CD14-positive monocyte (primary cell): ENCODE measurements around the gene CCM2. TPM values are rescaled to one million over a fixed set of nuclear protein-coding genes. Genes with fewer than 3 reads are reported as not detected.

Experiments
- DNase-seq, 3 donors: peaks; one replicate each; pipeline ENCODE4 v3.0.0-alpha.2; 2011 to 2022
- H2AFZ ChIP-seq: 2 replicates; pipeline ENCODE4 v1.6.0; 2012; ENCODE audit warnings: mild to moderate bottlenecking, low read depth, low read length, inconsistent platforms; ENCODE audit not compliant: insufficient read depth, poor library complexity, severe bottlenecking
- H3K27ac ChIP-seq, 2 donors: 1 replicate in 1 of 2; 2 replicates in 1 of 2; pipeline ENCODE4 v1.5.1; 2012 to 2013; ENCODE audit warnings: low read length in 2 of 2, control low read depth in 1 of 2, inconsistent platforms in 1 of 2, low read depth in 1 of 2, mild to moderate bottlenecking in 1 of 2
- H3K27me3 ChIP-seq, 2 donors: one replicate each; pipeline versions ENCODE4 v1.6.0 to v1.6.1; 2011 to 2013; ENCODE audit warnings: low read length in 2 of 2; ENCODE audit not compliant: control insufficient read depth in 2 of 2, insufficient read depth in 2 of 2
- H3K36me3 ChIP-seq, 2 donors: replicated peaks in 1 of 2; 1 replicate in 1 of 2; 2 replicates in 1 of 2; pipeline versions ENCODE4 v1.5.1 to v1.6.1; 2012 to 2013; ENCODE audit warnings: low read length in 2 of 2, control low read depth in 1 of 2, inconsistent platforms in 1 of 2, mild to moderate bottlenecking in 1 of 2; ENCODE audit not compliant: insufficient read depth in 2 of 2, control insufficient read depth in 1 of 2
- H3K4me1 ChIP-seq, 2 donors: 1 replicate in 1 of 2; 2 replicates in 1 of 2; pipeline versions ENCODE4 v1.5.1 to v1.6.1; 2012 to 2013; ENCODE audit warnings: low read length in 2 of 2, control low read depth in 1 of 2, inconsistent platforms in 1 of 2, mild to moderate bottlenecking in 1 of 2, moderate library complexity in 1 of 2; ENCODE audit not compliant: insufficient read depth in 2 of 2, control insufficient read depth in 1 of 2
- H3K4me2 ChIP-seq: replicated peaks from 2 replicates; pipeline ENCODE3; 2012; ENCODE audit warnings: low read length, moderate library complexity, mild to moderate bottlenecking; ENCODE audit not compliant: poor library complexity, severe bottlenecking; ENCODE audit errors: extremely low read depth
- H3K4me3 ChIP-seq, 3 experiments: fragments of 200-600 bp in 1 of 3; sonication (generic) in 1 of 3; replicated peaks in 1 of 3; 1 replicate in 2 of 3; 2 replicates in 1 of 3; pipeline ENCODE4 v1.5.1; 2011 to 2013; ENCODE audit warnings: low read length in 3 of 3, mild to moderate bottlenecking in 3 of 3, control low read depth in 2 of 3, low read depth in 2 of 3, inconsistent platforms in 1 of 3, moderate library complexity in 1 of 3
- H3K79me2 ChIP-seq: 2 replicates; pipeline ENCODE4 v1.6.0; 2012; ENCODE audit warnings: mild to moderate bottlenecking, control low read depth, inconsistent platforms, low read length, moderate library complexity; ENCODE audit not compliant: insufficient read depth
- H3K9ac ChIP-seq: 2 replicates; pipeline ENCODE4 v1.6.0; 2017; ENCODE audit warnings: low read length, mild to moderate bottlenecking; ENCODE audit not compliant: insufficient read depth, poor library complexity, severe bottlenecking
- H3K9me3 ChIP-seq, 2 donors: replicated peaks in 1 of 2; 1 replicate in 1 of 2; 2 replicates in 1 of 2; pipeline versions ENCODE4 v1.5.1 to v1.6.1; 2012 to 2013; ENCODE audit warnings: low read length in 2 of 2, control low read depth in 1 of 2; ENCODE audit not compliant: control insufficient read depth in 1 of 2, insufficient read depth in 1 of 2
- H4K20me1 ChIP-seq: 2 replicates; pipeline ENCODE4 v1.6.0; 2012; ENCODE audit warnings: mild to moderate bottlenecking, low read length, control low read depth, moderate library complexity; ENCODE audit not compliant: insufficient read depth
- H3K27ac Mint-ChIP-seq, 7 donors: one replicate each; pipeline ENCODE4 v1.8.0; 2020; ENCODE audit warnings: mild to moderate bottlenecking in 7 of 7, mixed read lengths in 7 of 7, moderate library complexity in 6 of 7, inconsistent platforms in 2 of 7
- H3K27me3 Mint-ChIP-seq, 3 donors: one replicate each; pipeline ENCODE4 v1.8.0; 2021 to 2022; ENCODE audit warnings: low read depth in 3 of 3, mild to moderate bottlenecking in 3 of 3, mixed read lengths in 3 of 3, moderate library complexity in 3 of 3, inconsistent platforms in 1 of 3
- H3K36me3 Mint-ChIP-seq, 2 donors: one replicate each; pipeline ENCODE4 v1.8.0; 2020; ENCODE audit warnings: mixed read lengths in 2 of 2, inconsistent platforms in 1 of 2, mild to moderate bottlenecking in 1 of 2
- H3K4me1 Mint-ChIP-seq: one replicate; pipeline ENCODE4 v1.8.0; 2020; ENCODE audit warnings: mild to moderate bottlenecking, mixed read lengths
- H3K4me3 Mint-ChIP-seq, 2 donors: one replicate each; pipeline ENCODE4 v1.8.0; 2020; ENCODE audit warnings: mild to moderate bottlenecking in 2 of 2, mixed read lengths in 2 of 2, moderate library complexity in 1 of 2
- H3K9me3 Mint-ChIP-seq, 7 donors: one replicate each; pipeline ENCODE4 v1.8.0; 2020 to 2022; ENCODE audit warnings: mixed read lengths in 7 of 7, mild to moderate bottlenecking in 6 of 7, moderate library complexity in 6 of 7, inconsistent platforms in 2 of 7
- CTCF ChIP-seq: fragments of 200-600 bp; IDR thresholded peaks from one replicate; pipeline ENCODE4 v1.8.0; 2022; ENCODE audit warnings: antibody characterized with exemption, mild to moderate bottlenecking
- WGBS: methylation state at CpG from one replicate; pipeline ENCODE4 v1.1.5; 2013; ENCODE audit warnings: missing lambda C conversion rate; ENCODE audit not compliant: insufficient coverage; 5-methylcytosine and 5-hydroxymethylcytosine counted together
- intact Hi-C, 2 donors: fragments of 100-400 bp; cut with micrococcal nuclease; formaldehyde crosslinking; loops; one replicate each; pipeline versions ENCODE4 v1.15.0 to v1.15.1; 2023
- polyA plus RNA-seq, 3 donors: library from polyadenylated mRNA; depleted of rRNA in 1 of 3; unstranded in 2 of 3; stranded (reverse) in 1 of 3; fragments of 300-500 nt in 2 of 3; fragments of >200 nt in 1 of 3; fragmentation: Illumina TruSeq in 2 of 3; gene quantifications; 1 replicate in 2 of 3; 2 replicates in 1 of 3; pipeline ENCODE4 v1.2.3, GENCODE V29; 2012 to 2021

CCM2 gene
- polyA plus RNA-seq, 3 donors, result 38.5 to 102 (median 51.4) TPM

- WGBS, result no CpG with 5 or more reads among the region's 8 CpGs
- peak overlapping the region in 1 of 2 donors; percentile 66 for H3K27ac ChIP-seq
- peaks cover 39% of the 10 kb centered on the region for H4K20me1 ChIP-seq
- TF ChIP-seq CTCF, result no peak
- intact Hi-C loops, result no loop called here
- H3K9me3 Mint-ChIP-seq, result peaks cover 0 to 7% (median 2%) of the 10 kb centered on the region in 7 donors
- no peak for DNase-seq
- no peaks in the 10 kb centered on the region for H3K27me3 ChIP-seq
- H3K4me3 ChIP-seq, result peak overlapping the region in 1 of 3 experiments; percentile 10
- peaks cover 6 to 8% of the 10 kb centered on the region in 2 donors for H3K36me3 Mint-ChIP-seq
- H3K9ac ChIP-seq, result no peak overlapping the region
- peak overlapping the region in 3 of 7 donors; percentile 21 to 89 (median 86) for H3K27ac Mint-ChIP-seq
- H3K79me2 ChIP-seq, result no peaks in the 10 kb centered on the region
- peak overlapping the region; percentile 30 for H3K4me2 ChIP-seq
- H3K9me3 ChIP-seq, result peaks cover 0 to 5% of the 10 kb centered on the region in 2 donors
- H2AFZ ChIP-seq, result no peak overlapping the region
- H3K4me1 Mint-ChIP-seq, result peaks cover 21% of the 10 kb centered on the region
- peak overlapping the region in 1 of 2 donors; percentile 2 for H3K4me3 Mint-ChIP-seq
- peaks cover 12 to 20% of the 10 kb centered on the region in 2 donors for H3K36me3 ChIP-seq
- peaks cover 18 to 21% of the 10 kb centered on the region in 2 donors for H3K4me1 ChIP-seq
- H3K27me3 Mint-ChIP-seq, result peaks cover 5 to 12% (median 8%) of the 10 kb centered on the region in 3 donors
Observed at GRCh38 chr7:44958645-44959344, 41.2 kb upstream of the CCM2 start.

GRCh38 chr7:44959433-44959951 is 40.5 kb upstream of the CCM2 start:
- Histone ChIP-seq H3K9ac (no peak overlapping the region), H2AFZ (no peak overlapping the region), H3K36me3 (peaks cover 19 to 27% of the 10 kb centered on the region in 2 donors), H3K4me3 (peak overlapping the region in 1 of 3 experiments; percentile 10), H3K4me2 (peak overlapping the region; percentile 30), H3K4me1 (peaks cover 18 to 21% of the 10 kb centered on the region in 2 donors), H3K27me3 (no peaks in the 10 kb centered on the region), H3K27ac (peak overlapping the region in 1 of 2 donors; percentile 66), H4K20me1 (peaks cover 46% of the 10 kb centered on the region), H3K79me2 (no peaks in the 10 kb centered on the region), H3K9me3 (peaks cover 0 to 5% of the 10 kb centered on the region in 2 donors)
- no peak for TF ChIP-seq CTCF
- peak overlapping the region in 6 of 7 donors; percentile 21 to 89 (median 66) for H3K27ac Mint-ChIP-seq
- DNase-seq, result peak; percentile 64 to 72 (median 72)
- H3K9me3 Mint-ChIP-seq, result peaks cover 0 to 3% (median 0%) of the 10 kb centered on the region in 7 donors
- intact Hi-C loops, result no loop called here
- no peak overlapping the region for H3K4me3 Mint-ChIP-seq
- H3K36me3 Mint-ChIP-seq, result peaks cover 11 to 15% of the 10 kb centered on the region in 2 donors
- H3K4me1 Mint-ChIP-seq, result peaks cover 21% of the 10 kb centered on the region
- 47% methylated on average over 3 of the region's 8 CpGs for WGBS
- peaks cover 5 to 9% (median 7%) of the 10 kb centered on the region in 3 donors for H3K27me3 Mint-ChIP-seq
